HUES64 (cell line): ENCODE results near the gene CLEC1A.
"Not testable (repeated sequence)": the region's sequence is repeated elsewhere in the genome, so short reads cannot be mapped to it uniquely, and the experiment has no call there.

Experiments
- H3K27ac ChIP-seq: 2 replicates; pipeline ENCODE4 v1.7.0; 2013; ENCODE audit warnings: low read depth, low read length, inconsistent platforms
- H3K27me3 ChIP-seq: 2 replicates; pipeline ENCODE4 v1.6.1; 2013; ENCODE audit warnings: mild to moderate bottlenecking, low read length; ENCODE audit not compliant: insufficient read depth
- H3K36me3 ChIP-seq: 2 replicates; pipeline ENCODE4 v1.6.1; 2013; ENCODE audit warnings: mild to moderate bottlenecking, low read length; ENCODE audit not compliant: insufficient read depth
- H3K4me1 ChIP-seq: 2 replicates; pipeline ENCODE4 v1.6.1; 2013; ENCODE audit warnings: mild to moderate bottlenecking, low read length, moderate library complexity; ENCODE audit not compliant: insufficient read depth
- H3K4me3 ChIP-seq: 2 replicates; pipeline ENCODE4 v1.5.1; 2013; ENCODE audit warnings: mild to moderate bottlenecking, low read length, moderate library complexity
- H3K9ac ChIP-seq: 2 replicates; pipeline ENCODE4 v1.6.1; 2013; ENCODE audit warnings: mild to moderate bottlenecking, low read depth, low read length
- H3K9me3 ChIP-seq: 2 replicates; pipeline ENCODE4 v1.6.1; 2013; ENCODE audit warnings: low read depth, low read length; ENCODE audit not compliant: insufficient read depth
- WGBS: fragments of 150-250, 120-280 bp; methylation state at CpG from one replicate; pipeline ENCODE4 v1.1.7; 2013; ENCODE audit warnings: missing lambda C conversion rate; 5-methylcytosine and 5-hydroxymethylcytosine counted together

Gene CLEC1A

GRCh38 chr12:10033783-10034545 is 64.8 kb downstream of the CLEC1A start:
- Histone ChIP-seq H3K9ac (no peak overlapping the region), H3K4me3 (no peak overlapping the region), H3K27ac (no peak overlapping the region), H3K36me3 (no peaks in the 10 kb centered on the region), H3K9me3 (0 out of 2 replicates have a peak, but pooled peaks cover 3% of the 10 kb centered on the region), H3K27me3 (no peaks in the 10 kb centered on the region), H3K4me1 (no peaks in the 10 kb centered on the region)
- WGBS: no CpG with 5 or more reads among the region's 1 CpG

DNA sequence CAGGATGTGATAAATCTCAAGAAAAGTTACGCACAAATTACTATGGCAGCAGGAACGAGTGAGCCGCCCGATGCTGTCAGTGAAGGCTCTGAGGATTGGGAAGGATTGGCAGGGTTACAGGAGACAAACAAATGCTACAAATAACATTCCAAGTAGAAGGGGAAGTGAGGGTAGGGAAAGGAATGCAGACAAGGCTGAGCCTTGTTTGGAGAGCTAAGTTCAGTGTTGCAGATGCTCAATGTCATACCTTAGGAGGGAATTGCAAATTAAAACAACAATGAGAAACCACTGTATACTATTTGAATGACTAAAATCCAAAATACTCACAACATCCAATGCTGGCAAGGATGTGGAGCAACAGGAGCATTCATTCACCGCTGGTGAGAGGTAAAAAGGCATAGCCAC is 67.0 kb downstream of the CLEC1A start:
- WGBS: 88% methylated on average over 4 of the region's 5 CpGs
- no peaks in the 10 kb centered on the region for H3K36me3 ChIP-seq
- no peak overlapping the region for H3K4me3 ChIP-seq
- H3K27me3 ChIP-seq: no peaks in the 10 kb centered on the region
- H3K4me1 ChIP-seq: no peaks in the 10 kb centered on the region
- 0 out of 2 replicates have a peak, but pooled peaks cover 3% of the 10 kb centered on the region for H3K9me3 ChIP-seq
- H3K9ac ChIP-seq: peak overlapping the region; percentile 30; the same call in 1 of the 2 replicates
- peak overlapping the region; percentile 43 for H3K27ac ChIP-seq

DNA sequence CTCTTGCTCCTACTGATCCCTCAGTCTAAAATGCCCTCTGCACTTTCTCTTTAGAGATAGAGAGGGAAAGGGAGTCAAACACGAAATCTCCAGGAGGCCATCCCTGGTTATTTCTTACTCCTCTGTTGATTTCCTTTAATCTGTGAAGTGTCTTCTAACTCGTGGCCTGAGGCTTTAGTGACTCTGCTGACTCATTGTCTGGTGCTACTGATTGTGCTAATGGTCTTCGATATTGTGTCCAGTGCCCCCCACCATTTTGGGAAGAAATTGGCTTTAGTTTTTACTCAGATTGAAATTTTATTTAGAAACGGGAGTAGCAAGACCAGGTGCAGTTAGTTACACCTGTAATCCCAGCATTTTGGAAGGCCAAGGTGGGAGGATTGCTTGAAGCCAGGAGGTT is 67.5 kb downstream of the CLEC1A start:
- H3K4me3 ChIP-seq: no peak overlapping the region
- peak overlapping the region; percentile 30; the same call in 1 of the 2 replicates for H3K9ac ChIP-seq

GRCh38 chr12:10030446-10030845 is 68.3 kb downstream of the CLEC1A start, which contains the start of gene CLEC9A:
Gene CLEC9A (plus strand): TSS chr12:10030682. CDS start chr12:10052688, 22,006 bp downstream.
- Histone ChIP-seq H3K4me1 (no peaks in the 10 kb centered on the region), H3K27ac (peak within 1 kb of the TSS; percentile 43), H3K27me3 (no peaks in the 10 kb centered on the region), H3K36me3 (no peaks in the 10 kb centered on the region), H3K4me3 (no peak within 1 kb of the TSS), H3K9me3 (0 out of 2 replicates have a peak, but pooled peaks cover 3% of the 10 kb centered on the region), H3K9ac (peak within 1 kb of the TSS; percentile 30; the same call in 1 of the 2 replicates)
- 99% methylated on average over 14 of the region's 14 CpGs for WGBS

More for the DNA sequence above, 67.5 kb downstream of the CLEC1A start:
- WGBS: 90% methylated on average over 3 of the region's 4 CpGs
- peak overlapping the region; percentile 43 for H3K27ac ChIP-seq
- no peaks in the 10 kb centered on the region for H3K4me1 ChIP-seq
- no peaks in the 10 kb centered on the region for H3K36me3 ChIP-seq
- 0 out of 2 replicates have a peak, but pooled peaks cover 3% of the 10 kb centered on the region for H3K9me3 ChIP-seq
- H3K27me3 ChIP-seq: no peaks in the 10 kb centered on the region

DNA sequence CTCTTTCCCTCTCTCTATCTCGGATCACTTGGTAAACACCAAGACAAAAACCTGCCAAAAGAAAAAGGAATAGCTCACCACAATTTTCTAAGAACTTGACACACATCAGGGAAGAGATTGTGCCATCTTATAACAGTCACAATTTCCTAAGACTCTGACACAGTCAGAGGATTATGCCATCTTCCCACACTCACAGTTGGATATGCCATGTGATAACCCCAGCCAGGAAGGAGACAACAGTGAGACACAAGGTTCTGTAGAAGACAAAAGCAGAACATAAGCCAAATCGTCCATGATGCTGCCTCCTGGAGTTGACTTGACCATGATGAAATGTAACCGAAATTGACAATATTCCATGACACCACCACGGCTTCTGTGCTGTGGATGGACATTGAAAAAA is 71.1 kb downstream of the CLEC1A start:
- WGBS: 89% methylated on average over 4 of the region's 4 CpGs
- Histone ChIP-seq H3K4me3 (no peak overlapping the region), H3K36me3 (no peaks in the 10 kb centered on the region), H3K27ac (no peak overlapping the region), H3K27me3 (no peaks in the 10 kb centered on the region), H3K4me1 (no peaks in the 10 kb centered on the region), H3K9ac (no peak overlapping the region), H3K9me3 (0 out of 2 replicates have a peak, but pooled peaks cover 3% of the 10 kb centered on the region)

- no peak overlapping the region for H3K4me3 ChIP-seq
- no peaks in the 10 kb centered on the region for H3K27me3 ChIP-seq
- no peak overlapping the region for H3K9ac ChIP-seq
- H3K9me3 ChIP-seq: 0 out of 2 replicates have a peak, but pooled peaks cover 3% of the 10 kb centered on the region
- H3K36me3 ChIP-seq: no peaks in the 10 kb centered on the region
- no peak overlapping the region for H3K27ac ChIP-seq
- no peaks in the 10 kb centered on the region for H3K4me1 ChIP-seq
- WGBS: 91% methylated on average over 3 of the region's 3 CpGs
Measured at GRCh38 chr12:10027311-10027710, 71.5 kb downstream of the CLEC1A start.

DNA sequence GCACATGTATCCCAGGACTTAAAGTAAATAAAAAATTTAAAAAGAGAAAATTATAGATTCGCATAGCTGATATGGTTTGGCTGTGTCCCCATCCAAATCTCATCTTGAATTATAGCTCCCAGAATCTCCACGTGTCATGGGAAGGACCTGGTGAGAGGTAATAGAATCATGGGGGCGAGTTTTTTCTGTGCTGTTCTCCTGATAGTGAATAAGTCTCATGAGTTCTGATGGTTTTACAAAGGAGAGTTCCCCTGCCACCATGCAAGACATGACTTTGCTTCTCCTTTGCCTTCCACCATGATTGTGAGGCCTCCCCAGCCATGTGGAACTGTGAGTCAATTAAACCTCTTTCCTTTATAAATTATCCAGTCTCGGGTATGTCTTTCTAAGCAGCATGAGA is 72.1 kb downstream of the CLEC1A start:
- H3K4me1 ChIP-seq, H3K9me3 ChIP-seq, H3K27me3 ChIP-seq, H3K27ac ChIP-seq, H3K9ac ChIP-seq, H3K36me3 ChIP-seq, H3K4me3 ChIP-seq: not testable (repeated sequence)
- 100% methylated on average over 3 of the region's 4 CpGs for WGBS

DNA sequence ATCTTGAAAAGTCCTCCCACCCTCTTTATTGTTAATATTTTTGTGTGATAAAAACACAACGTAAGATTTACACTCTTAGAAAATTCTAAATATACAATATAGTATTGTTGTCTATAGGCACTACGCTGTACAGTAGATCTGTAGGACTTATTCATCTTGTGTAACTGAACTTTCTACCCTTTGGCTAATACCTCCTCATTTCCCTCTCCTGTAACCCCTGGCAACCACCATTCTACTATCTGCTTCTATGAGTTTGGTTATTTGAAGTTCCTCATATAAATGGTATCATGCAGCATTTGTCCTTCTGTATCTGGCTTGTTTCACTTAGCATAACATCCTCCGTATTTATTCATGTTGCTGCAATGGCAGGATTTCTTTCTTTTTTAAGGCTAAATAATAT is 73.5 kb downstream of the CLEC1A start:
- Histone ChIP-seq H3K4me1 (no peaks in the 10 kb centered on the region), H3K27me3 (no peaks in the 10 kb centered on the region), H3K27ac (no peak overlapping the region), H3K9me3 (no peaks in the 10 kb centered on the region), H3K9ac (no peak overlapping the region), H3K4me3 (no peak overlapping the region), H3K36me3 (no peaks in the 10 kb centered on the region)
- 100% methylated on average over 2 of the region's 3 CpGs for WGBS

DNA sequence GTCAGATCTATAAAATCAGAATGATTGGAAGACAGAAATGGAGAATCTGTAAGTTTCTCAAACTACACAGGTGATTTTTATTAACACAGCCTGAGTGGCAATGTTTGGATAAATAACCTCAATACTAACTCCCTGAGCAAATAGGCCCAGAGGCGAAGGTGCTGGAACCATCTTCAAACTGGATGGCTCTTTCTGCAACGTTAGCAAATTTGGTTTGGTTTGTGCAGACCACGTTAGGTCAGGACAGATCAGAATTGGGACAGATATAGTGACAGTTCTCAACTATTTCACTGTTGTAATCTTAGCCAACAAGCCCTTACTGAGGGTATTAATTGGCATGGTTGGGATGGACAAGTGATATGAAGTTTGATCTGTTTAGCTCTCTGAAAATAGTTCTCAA is 77.4 kb downstream of the CLEC1A start:
- Histone ChIP-seq H3K9ac (no peak overlapping the region), H3K4me3 (no peak overlapping the region), H3K27me3 (no peaks in the 10 kb centered on the region), H3K9me3 (no peaks in the 10 kb centered on the region), H3K27ac (no peak overlapping the region), H3K4me1 (peaks cover 14% of the 10 kb centered on the region), H3K36me3 (no peaks in the 10 kb centered on the region)
- 77% methylated on average over 3 of the region's 3 CpGs for WGBS
